AG04450 (cell line): ENCODE results near the gene MYO16. TPM values are rescaled to one million over a fixed set of nuclear protein-coding genes. Genes with fewer than 3 reads are reported as not detected.

Experiments used
- CTCF ChIA-PET: fragments of 300-600, 350-600 bp; formaldehyde crosslinking; extraction: SDS; loops from one replicate; lab custom pipeline; 2022; ENCODE audit warnings: antibody characterized with exemption, inconsistent platforms; lab: Charles Lee
- POLR2A ChIA-PET: fragments of 350-600 bp; formaldehyde crosslinking; extraction: SDS; loops from one replicate; lab custom pipeline; 2021; ENCODE audit warnings: antibody characterized with exemption, inconsistent platforms; lab: Yijun Ruan, JAX
- DNase-seq: peaks from one replicate; pipeline ENCODE4 v3.0.0-alpha.2; 2011; ENCODE audit warnings: low read depth, low spot score
- H3K27ac ChIP-seq: one replicate; pipeline ENCODE4 v1.5.1; 2012; ENCODE audit warnings: low read depth, low read length, control low read depth
- H3K27me3 ChIP-seq: one replicate; pipeline ENCODE4 v1.6.0; 2012; ENCODE audit warnings: low read length; ENCODE audit not compliant: control insufficient read depth, insufficient read depth
- H3K4me3 ChIP-seq: 2 replicates; pipeline ENCODE4 v1.5.1; 2011; ENCODE audit warnings: mild to moderate bottlenecking, low read depth, low read length, control low read depth
- H3K9me3 ChIP-seq: 2 replicates; pipeline ENCODE4 v1.5.1; 2012; ENCODE audit warnings: low read length; ENCODE audit not compliant: control insufficient read depth, insufficient read depth
- polyA plus RNA-seq: library from polyadenylated mRNA; depleted of rRNA; stranded (reverse); fragments of >200 nt; gene quantifications from 2 replicates; pipeline ENCODE4 v1.2.3, GENCODE V29; 2011
- TF ChIP-seq, protein P1 (sequence below): IDR thresholded peaks from 2 replicates; pipeline ENCODE4 v1.5.1; 2011; ENCODE audit warnings: low read depth, low read length, control low read depth, inconsistent platforms

MYO16 gene
- polyA plus RNA-seq, 1 experiment: 0.02 TPM

DNA sequence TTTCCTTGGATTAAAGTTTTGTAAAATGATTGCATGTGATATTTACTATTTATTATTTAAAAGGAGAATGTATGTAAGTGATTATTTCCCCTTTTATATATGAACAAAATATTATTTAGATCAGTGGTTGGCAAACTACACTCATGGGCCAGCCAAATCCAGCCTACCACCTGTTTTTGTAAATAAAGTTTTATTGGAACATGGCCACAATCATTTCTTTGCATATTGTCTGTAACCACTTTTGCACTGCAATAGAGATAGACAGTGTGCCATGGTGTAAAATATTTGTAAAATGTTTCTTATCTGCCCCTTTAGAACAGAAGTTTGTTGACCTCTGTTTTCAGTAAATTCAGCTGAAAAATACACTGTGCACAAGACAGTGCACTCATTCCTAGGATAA, 426.4 kb downstream of the MYO16 start:
- no peak overlapping the region for H3K27ac ChIP-seq
- DNase-seq: no peak
- H3K9me3 ChIP-seq: no peaks in the 10 kb centered on the region
- POLR2A ChIA-PET: no interaction called here
- no peak overlapping the region for H3K4me3 ChIP-seq
- H3K27me3 ChIP-seq: no peaks in the 10 kb centered on the region
- TF ChIP-seq, protein P1, sequence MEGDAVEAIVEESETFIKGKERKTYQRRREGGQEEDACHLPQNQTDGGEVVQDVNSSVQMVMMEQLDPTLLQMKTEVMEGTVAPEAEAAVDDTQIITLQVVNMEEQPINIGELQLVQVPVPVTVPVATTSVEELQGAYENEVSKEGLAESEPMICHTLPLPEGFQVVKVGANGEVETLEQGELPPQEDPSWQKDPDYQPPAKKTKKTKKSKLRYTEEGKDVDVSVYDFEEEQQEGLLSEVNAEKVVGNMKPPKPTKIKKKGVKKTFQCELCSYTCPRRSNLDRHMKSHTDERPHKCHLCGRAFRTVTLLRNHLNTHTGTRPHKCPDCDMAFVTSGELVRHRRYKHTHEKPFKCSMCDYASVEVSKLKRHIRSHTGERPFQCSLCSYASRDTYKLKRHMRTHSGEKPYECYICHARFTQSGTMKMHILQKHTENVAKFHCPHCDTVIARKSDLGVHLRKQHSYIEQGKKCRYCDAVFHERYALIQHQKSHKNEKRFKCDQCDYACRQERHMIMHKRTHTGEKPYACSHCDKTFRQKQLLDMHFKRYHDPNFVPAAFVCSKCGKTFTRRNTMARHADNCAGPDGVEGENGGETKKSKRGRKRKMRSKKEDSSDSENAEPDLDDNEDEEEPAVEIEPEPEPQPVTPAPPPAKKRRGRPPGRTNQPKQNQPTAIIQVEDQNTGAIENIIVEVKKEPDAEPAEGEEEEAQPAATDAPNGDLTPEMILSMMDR: no peak
- CTCF ChIA-PET: no interaction called here

DNA sequence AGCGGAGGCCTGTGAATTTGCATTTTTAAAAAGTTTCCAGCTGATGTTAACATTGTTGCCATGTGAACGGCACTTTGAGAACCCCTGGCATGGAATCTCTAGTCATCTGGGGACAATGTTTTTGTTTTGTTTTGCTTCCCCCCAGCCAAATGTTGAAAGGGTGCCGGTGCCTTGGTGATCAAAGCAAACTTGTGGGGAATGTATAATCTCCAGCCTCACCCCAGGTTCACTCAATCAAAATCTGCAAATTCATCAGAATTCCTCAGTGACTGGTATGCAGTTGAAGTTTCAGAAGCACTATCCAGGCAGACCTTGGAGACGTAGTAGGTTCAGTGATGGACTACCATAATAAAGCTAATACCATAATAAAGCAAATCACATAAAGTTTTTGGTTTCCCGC, 428.7 kb downstream of the MYO16 start:
- no peaks in the 10 kb centered on the region for H3K27me3 ChIP-seq

GRCh38 chr13:109072505-109072904, 443.1 kb downstream of the MYO16 start:
- CTCF ChIA-PET: no interaction called here

More for the DNA sequence above, 428.7 kb downstream of the MYO16 start:
- CTCF ChIA-PET: no interaction called here
- no peak overlapping the region for H3K4me3 ChIP-seq
- H3K9me3 ChIP-seq: no peaks in the 10 kb centered on the region
- DNase-seq: no peak
- TF ChIP-seq, protein P1: no peak
- POLR2A ChIA-PET: no interaction called here
- no peak overlapping the region for H3K27ac ChIP-seq

GRCh38 chr13:109074436-109074835, 445.0 kb downstream of the MYO16 start:
- TF ChIP-seq, protein P1: no peak
- no peak for DNase-seq
- POLR2A ChIA-PET: no interaction called here
- Histone ChIP-seq H3K4me3 (no peak overlapping the region), H3K27me3 (no peaks in the 10 kb centered on the region), H3K27ac (no peak overlapping the region), H3K9me3 (no peaks in the 10 kb centered on the region)
- CTCF ChIA-PET: no interaction called here

More at GRCh38 chr13:109072505-109072904, 443.1 kb downstream of the MYO16 start:
- Histone ChIP-seq H3K27me3 (no peaks in the 10 kb centered on the region), H3K27ac (no peak overlapping the region), H3K9me3 (no peaks in the 10 kb centered on the region), H3K4me3 (no peak overlapping the region)
- POLR2A ChIA-PET: interaction anchor here (0.6 kb wide), 1 partner anchor 56 kb away, joined by 7 read pairs; no protein-coding TSS in a partner anchor
- DNase-seq: no peak
- TF ChIP-seq, protein P1: no peak

DNA sequence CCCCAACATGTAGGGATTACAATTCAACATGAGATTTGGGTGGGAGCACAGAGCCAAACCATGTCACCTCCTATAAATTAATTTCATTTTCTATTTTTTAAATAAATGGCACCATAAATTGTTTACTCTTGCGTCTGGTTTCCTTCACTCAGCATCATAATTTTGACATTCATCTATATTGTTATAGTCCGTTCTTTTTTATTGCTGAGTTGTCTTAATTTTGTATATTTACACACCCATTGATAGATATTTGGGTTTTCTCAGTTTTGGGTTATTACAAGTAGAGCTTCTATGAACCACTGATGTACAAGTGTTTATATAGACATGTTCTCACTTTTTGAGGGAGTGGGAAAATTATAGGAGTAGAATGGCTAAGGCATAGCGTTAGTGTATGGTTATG, 445.4 kb downstream of the MYO16 start:
- CTCF ChIA-PET: no interaction called here
- Histone ChIP-seq H3K4me3 (no peak overlapping the region), H3K27ac (no peak overlapping the region), H3K27me3 (no peaks in the 10 kb centered on the region), H3K9me3 (no peaks in the 10 kb centered on the region)
- DNase-seq: no peak
- POLR2A ChIA-PET: no interaction called here
- TF ChIP-seq, protein P1: no peak
